GM12878 (cell line): ENCODE data around the gene IL37. TPM values are rescaled to one million over a fixed set of nuclear protein-coding genes. Genes with fewer than 3 reads are reported as not detected.

ENCODE experiments used
- ASH2L ChIP-seq: fragments of 300-600, 200-600 bp; sonication (generic); IDR thresholded peaks from 2 replicates; pipeline ENCODE4 v1.6.1; 2017; ENCODE audit warnings: low read depth, mild to moderate bottlenecking, borderline replicate concordance
- BHLHE40 ChIP-seq, 2 experiments: fragments of 450-650 bp in 1 of 2; IDR thresholded peaks; 2 replicates each; pipeline ENCODE4 v1.6.1; 2011 to 2017; ENCODE audit warnings: low read depth in 2 of 2, borderline replicate concordance in 1 of 2, improper control_type of control experiment in 1 of 2, low read length in 1 of 2, mild to moderate bottlenecking in 1 of 2
- EGR1 ChIP-seq, 2 experiments: IDR thresholded peaks; 1 replicate in 1 of 2; 2 replicates in 1 of 2; pipeline ENCODE4 v1.6.1; 2011 to 2012; ENCODE audit warnings: low read depth in 2 of 2, low read length in 2 of 2, borderline replicate concordance in 1 of 2, mild to moderate bottlenecking in 1 of 2, moderate library complexity in 1 of 2
- HDAC2 ChIP-seq: fragments of 200-600 bp; sonication (generic); IDR thresholded peaks from 2 replicates; pipeline ENCODE4 v1.6.1; 2017
- MTA3 ChIP-seq: IDR thresholded peaks from 2 replicates; pipeline ENCODE4 v1.6.1; 2012; ENCODE audit warnings: low read length, inconsistent platforms, borderline replicate concordance
- NBN ChIP-seq: fragments of 450-650 bp; IDR thresholded peaks from 2 replicates; pipeline ENCODE4 v1.6.1; 2016
- NFYA ChIP-seq: IDR thresholded peaks from 2 replicates; pipeline ENCODE4 v1.6.1; 2011; ENCODE audit warnings: low read depth, mild to moderate bottlenecking, low read length, improper control_type of control experiment, borderline replicate concordance
- PAX8 ChIP-seq: fragments of 450-650 bp; IDR thresholded peaks from 2 replicates; pipeline ENCODE4 v1.6.1; 2017; ENCODE audit warnings: mild to moderate bottlenecking, moderate library complexity
- RELA ChIP-seq: fragments of 450-650 bp; IDR thresholded peaks from 2 replicates; pipeline ENCODE4 v1.8.0; 2014; ENCODE audit warnings: borderline replicate concordance; ENCODE audit not compliant: partially characterized antibody
- YY1 ChIP-seq: IDR thresholded peaks from 2 replicates; pipeline ENCODE4 v1.6.1; 2011; ENCODE audit warnings: low read depth, mild to moderate bottlenecking, low read length
- ZNF274 ChIP-seq: IDR thresholded peaks from one replicate; pipeline ENCODE4 v1.8.0; 2011; ENCODE audit not compliant: insufficient read length, insufficient read depth
- polyA plus RNA-seq, 11 experiments: library from polyadenylated mRNA; depleted of rRNA in 4 of 11; unstranded in 6 of 11; stranded (reverse) in 5 of 11; fragments of >200 nt; fragmentation: Nextera tagmentation in 4 of 11; fragmentation: Illumina TruSeq in 1 of 11; extraction: Ambion mirVana in 4 of 11; extraction: Trizol in 1 of 11; gene quantifications; 1 replicate in 1 of 11; 2 replicates in 10 of 11; pipeline versions ENCODE4 v1.2.1 to v1.2.3, GENCODE V29; 2011 to 2016; ENCODE audit warnings: inconsistent platforms in 2 of 11, missing spikeins in 2 of 11, low read depth in 1 of 11
- total RNA-seq, 4 experiments: library from RNA; depleted of rRNA in 3 of 4; stranded (reverse); fragments of >200 nt in 3 of 4; fragmentation: Illumina TruSeq in 1 of 4; extraction: Trizol in 1 of 4; gene quantifications; 2 replicates each; pipeline versions ENCODE4 v1.2.1 to v1.2.3, GENCODE V29; 2013 to 2021
- TF ChIP-seq, protein P1 (sequence below): fragments of 450-650 bp; IDR thresholded peaks from 2 replicates; pipeline ENCODE4 v1.6.1; 2017; ENCODE audit warnings: mild to moderate bottlenecking
- TF ChIP-seq, protein P2 (sequence below): IDR thresholded peaks from 2 replicates; pipeline ENCODE4 v1.6.1; 2012; ENCODE audit warnings: mild to moderate bottlenecking, low read depth, low read length
- TF ChIP-seq, protein P3 (sequence below): IDR thresholded peaks from 2 replicates; pipeline ENCODE4 v1.6.1; 2011; ENCODE audit warnings: borderline replicate concordance, low read depth, mild to moderate bottlenecking, moderate library complexity, mixed read lengths, low read length; ENCODE audit not compliant: insufficient read depth; ENCODE audit errors: extremely low read length
- TF ChIP-seq, protein P4 (sequence below): IDR thresholded peaks from 2 replicates; pipeline ENCODE4 v1.6.1; 2011; ENCODE audit warnings: mild to moderate bottlenecking, low read depth, low read length, moderate library complexity; ENCODE audit not compliant: insufficient replicate concordance
- TF ChIP-seq, protein P5 (sequence below): fragments of 450-650 bp; IDR thresholded peaks from 2 replicates; pipeline ENCODE4 v1.6.1; 2017; ENCODE audit warnings: mild to moderate bottlenecking, moderate library complexity

IL37 gene
- total and polyA plus RNA-seq, 10 of the 15 experiments (the other 5 are each of a cell fraction or from before 2014, with no cell fraction given), result 0.41 to 0.54 TPM; not detected in 8

DNA sequence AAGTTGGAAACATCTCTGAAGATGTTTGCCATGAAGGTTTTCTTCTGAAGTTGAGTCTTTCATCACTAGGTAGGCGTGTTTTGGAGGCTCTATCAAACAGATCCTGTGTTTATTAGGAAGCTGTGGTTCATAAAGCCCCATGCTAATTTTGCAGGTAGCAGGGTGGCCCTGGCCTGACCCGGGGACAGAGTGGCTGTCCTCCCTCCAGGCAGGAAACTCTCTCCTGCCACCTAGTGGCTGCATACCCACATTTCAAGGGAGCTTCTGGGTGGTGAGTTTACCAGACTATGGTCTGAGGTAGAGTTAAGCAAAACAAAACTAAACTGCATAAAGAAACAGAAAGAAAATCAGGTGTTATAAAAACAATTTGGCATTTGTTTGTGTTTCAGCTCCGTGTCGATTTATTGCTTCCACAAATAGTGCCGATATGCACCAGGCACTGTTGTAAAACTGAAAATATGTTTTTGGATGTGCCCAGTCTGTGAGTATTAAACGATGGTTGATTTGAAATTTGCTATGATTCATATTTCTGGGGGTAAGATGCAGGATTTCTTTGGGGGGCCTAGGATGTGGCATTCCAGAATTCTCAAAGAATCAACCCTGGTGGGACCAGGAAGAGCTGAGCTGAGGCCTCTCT is 26.0 kb upstream of the IL37 start (continued):
- TF ChIP-seq, protein P1, sequence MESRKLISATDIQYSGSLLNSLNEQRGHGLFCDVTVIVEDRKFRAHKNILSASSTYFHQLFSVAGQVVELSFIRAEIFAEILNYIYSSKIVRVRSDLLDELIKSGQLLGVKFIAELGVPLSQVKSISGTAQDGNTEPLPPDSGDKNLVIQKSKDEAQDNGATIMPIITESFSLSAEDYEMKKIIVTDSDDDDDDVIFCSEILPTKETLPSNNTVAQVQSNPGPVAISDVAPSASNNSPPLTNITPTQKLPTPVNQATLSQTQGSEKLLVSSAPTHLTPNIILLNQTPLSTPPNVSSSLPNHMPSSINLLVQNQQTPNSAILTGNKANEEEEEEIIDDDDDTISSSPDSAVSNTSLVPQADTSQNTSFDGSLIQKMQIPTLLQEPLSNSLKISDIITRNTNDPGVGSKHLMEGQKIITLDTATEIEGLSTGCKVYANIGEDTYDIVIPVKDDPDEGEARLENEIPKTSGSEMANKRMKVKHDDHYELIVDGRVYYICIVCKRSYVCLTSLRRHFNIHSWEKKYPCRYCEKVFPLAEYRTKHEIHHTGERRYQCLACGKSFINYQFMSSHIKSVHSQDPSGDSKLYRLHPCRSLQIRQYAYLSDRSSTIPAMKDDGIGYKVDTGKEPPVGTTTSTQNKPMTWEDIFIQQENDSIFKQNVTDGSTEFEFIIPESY, result no peak
- TF ChIP-seq, protein P2, sequence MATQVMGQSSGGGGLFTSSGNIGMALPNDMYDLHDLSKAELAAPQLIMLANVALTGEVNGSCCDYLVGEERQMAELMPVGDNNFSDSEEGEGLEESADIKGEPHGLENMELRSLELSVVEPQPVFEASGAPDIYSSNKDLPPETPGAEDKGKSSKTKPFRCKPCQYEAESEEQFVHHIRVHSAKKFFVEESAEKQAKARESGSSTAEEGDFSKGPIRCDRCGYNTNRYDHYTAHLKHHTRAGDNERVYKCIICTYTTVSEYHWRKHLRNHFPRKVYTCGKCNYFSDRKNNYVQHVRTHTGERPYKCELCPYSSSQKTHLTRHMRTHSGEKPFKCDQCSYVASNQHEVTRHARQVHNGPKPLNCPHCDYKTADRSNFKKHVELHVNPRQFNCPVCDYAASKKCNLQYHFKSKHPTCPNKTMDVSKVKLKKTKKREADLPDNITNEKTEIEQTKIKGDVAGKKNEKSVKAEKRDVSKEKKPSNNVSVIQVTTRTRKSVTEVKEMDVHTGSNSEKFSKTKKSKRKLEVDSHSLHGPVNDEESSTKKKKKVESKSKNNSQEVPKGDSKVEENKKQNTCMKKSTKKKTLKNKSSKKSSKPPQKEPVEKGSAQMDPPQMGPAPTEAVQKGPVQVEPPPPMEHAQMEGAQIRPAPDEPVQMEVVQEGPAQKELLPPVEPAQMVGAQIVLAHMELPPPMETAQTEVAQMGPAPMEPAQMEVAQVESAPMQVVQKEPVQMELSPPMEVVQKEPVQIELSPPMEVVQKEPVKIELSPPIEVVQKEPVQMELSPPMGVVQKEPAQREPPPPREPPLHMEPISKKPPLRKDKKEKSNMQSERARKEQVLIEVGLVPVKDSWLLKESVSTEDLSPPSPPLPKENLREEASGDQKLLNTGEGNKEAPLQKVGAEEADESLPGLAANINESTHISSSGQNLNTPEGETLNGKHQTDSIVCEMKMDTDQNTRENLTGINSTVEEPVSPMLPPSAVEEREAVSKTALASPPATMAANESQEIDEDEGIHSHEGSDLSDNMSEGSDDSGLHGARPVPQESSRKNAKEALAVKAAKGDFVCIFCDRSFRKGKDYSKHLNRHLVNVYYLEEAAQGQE, result no peak
- TF ChIP-seq ASH2L, result no peak
- TF ChIP-seq NFYA, result no peak
- TF ChIP-seq YY1, result peak; percentile 60; the same call in 1 of the 2 replicates
- TF ChIP-seq NBN, result no peak
- TF ChIP-seq, protein P3, sequence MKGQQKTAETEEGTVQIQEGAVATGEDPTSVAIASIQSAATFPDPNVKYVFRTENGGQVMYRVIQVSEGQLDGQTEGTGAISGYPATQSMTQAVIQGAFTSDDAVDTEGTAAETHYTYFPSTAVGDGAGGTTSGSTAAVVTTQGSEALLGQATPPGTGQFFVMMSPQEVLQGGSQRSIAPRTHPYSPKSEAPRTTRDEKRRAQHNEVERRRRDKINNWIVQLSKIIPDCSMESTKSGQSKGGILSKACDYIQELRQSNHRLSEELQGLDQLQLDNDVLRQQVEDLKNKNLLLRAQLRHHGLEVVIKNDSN, result no peak
- no peak for TF ChIP-seq BHLHE40 (IDR thresholded peaks at IDR 0.05; ENCODE audit: borderline replicate concordance in 1 of 2, low read depth in 2 of 2, low read length in 1 of 2)
- no peak for TF ChIP-seq MTA3
- TF ChIP-seq PAX8, result no peak
- no peak for TF ChIP-seq ZNF274
- no peak for TF ChIP-seq HDAC2
- TF ChIP-seq, protein P4, sequence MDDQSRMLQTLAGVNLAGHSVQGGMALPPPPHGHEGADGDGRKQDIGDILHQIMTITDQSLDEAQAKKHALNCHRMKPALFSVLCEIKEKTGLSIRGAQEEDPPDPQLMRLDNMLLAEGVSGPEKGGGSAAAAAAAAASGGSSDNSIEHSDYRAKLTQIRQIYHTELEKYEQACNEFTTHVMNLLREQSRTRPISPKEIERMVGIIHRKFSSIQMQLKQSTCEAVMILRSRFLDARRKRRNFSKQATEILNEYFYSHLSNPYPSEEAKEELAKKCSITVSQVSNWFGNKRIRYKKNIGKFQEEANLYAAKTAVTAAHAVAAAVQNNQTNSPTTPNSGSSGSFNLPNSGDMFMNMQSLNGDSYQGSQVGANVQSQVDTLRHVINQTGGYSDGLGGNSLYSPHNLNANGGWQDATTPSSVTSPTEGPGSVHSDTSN, result no peak
- TF ChIP-seq RELA, result no peak
- no peak for TF ChIP-seq EGR1 (IDR thresholded peaks at IDR 0.05; ENCODE audit: borderline replicate concordance in 1 of 2, low read depth in 2 of 2, low read length in 2 of 2)
- TF ChIP-seq, protein P5, sequence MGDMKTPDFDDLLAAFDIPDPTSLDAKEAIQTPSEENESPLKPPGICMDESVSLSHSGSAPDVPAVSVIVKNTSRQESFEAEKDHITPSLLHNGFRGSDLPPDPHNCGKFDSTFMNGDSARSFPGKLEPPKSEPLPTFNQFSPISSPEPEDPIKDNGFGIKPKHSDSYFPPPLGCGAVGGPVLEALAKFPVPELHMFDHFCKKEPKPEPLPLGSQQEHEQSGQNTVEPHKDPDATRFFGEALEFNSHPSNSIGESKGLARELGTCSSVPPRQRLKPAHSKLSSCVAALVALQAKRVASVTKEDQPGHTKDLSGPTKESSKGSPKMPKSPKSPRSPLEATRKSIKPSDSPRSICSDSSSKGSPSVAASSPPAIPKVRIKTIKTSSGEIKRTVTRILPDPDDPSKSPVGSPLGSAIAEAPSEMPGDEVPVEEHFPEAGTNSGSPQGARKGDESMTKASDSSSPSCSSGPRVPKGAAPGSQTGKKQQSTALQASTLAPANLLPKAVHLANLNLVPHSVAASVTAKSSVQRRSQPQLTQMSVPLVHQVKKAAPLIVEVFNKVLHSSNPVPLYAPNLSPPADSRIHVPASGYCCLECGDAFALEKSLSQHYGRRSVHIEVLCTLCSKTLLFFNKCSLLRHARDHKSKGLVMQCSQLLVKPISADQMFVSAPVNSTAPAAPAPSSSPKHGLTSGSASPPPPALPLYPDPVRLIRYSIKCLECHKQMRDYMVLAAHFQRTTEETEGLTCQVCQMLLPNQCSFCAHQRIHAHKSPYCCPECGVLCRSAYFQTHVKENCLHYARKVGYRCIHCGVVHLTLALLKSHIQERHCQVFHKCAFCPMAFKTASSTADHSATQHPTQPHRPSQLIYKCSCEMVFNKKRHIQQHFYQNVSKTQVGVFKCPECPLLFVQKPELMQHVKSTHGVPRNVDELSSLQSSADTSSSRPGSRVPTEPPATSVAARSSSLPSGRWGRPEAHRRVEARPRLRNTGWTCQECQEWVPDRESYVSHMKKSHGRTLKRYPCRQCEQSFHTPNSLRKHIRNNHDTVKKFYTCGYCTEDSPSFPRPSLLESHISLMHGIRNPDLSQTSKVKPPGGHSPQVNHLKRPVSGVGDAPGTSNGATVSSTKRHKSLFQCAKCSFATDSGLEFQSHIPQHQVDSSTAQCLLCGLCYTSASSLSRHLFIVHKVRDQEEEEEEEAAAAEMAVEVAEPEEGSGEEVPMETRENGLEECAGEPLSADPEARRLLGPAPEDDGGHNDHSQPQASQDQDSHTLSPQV, result peak; percentile 40; the same call in 1 of the 2 replicates
